Activated CD8-positive, alpha-beta memory T cell treated with anti-CD3 and anti-CD28 coated beads for 36 hours (primary cell): ENCODE data around the gene PKP4. TPM values are rescaled to one million over a fixed set of nuclear protein-coding genes. Genes with fewer than 3 reads are reported as not detected.

ENCODE experiments used
- CTCF ChIA-PET: fragments of 350-600 bp; sonication (Branson Sonifier 250); formaldehyde crosslinking; loops from one replicate; lab custom pipeline; 2021; ENCODE audit warnings: antibody characterized with exemption; lab: Charles Lee
- POLR2A ChIA-PET: fragments of 350-600 bp; sonication (Branson Sonifier 250); formaldehyde crosslinking; loops from one replicate; lab custom pipeline; 2021; ENCODE audit warnings: antibody characterized with exemption; lab: Charles Lee
- total RNA-seq, 2 experiments: library from RNA; stranded (reverse); gene quantifications; one replicate each; pipeline ENCODE4 v1.2.3, GENCODE V29; 2021

The PKP4 gene
- total RNA-seq, 2 experiments from 2014 or later = 36.5 to 37.5 TPM

DNA sequence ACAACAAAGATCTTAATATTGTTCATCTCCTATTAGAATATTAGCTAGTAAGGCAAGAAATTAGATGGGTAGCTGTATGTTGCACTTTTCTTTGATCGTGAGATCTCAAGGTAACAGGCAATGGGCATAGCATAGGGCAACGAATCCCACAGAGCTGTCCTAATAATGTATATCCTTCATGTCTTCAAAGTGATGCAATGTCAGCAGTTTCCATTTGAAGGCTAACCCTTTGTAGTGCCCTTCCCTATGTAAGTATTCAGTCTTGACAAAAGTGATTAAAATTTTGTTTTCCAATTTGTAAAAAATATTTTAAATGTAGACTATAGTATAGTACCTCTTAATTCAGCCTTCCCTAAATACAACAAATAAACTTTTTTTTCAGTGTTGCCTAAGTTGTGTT, 112.5 kb downstream of the PKP4 start:
- ChIA-PET POLR2A (no interaction called here), CTCF (no interaction called here)

DNA sequence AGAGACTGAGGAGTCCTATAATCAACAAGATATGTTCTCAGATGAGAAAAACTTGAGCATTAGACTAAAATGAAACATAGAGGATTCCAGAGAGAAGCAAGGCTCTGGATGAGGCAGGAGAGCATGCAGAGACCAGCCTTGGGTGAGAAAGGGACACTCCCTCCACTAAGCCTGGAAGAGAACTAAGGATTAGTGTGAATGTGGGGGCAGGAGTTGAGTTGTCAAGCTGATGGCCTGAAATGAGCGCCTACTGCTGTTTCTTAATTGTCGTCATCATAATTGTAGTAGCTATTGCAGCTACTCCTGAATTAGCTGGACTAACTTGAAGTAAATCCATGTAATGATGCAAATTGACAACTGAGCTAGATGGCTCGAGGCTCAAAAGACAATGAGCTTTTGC, 114.1 kb downstream of the PKP4 start:
- CTCF ChIA-PET = no interaction called here
- POLR2A ChIA-PET = no interaction called here

DNA sequence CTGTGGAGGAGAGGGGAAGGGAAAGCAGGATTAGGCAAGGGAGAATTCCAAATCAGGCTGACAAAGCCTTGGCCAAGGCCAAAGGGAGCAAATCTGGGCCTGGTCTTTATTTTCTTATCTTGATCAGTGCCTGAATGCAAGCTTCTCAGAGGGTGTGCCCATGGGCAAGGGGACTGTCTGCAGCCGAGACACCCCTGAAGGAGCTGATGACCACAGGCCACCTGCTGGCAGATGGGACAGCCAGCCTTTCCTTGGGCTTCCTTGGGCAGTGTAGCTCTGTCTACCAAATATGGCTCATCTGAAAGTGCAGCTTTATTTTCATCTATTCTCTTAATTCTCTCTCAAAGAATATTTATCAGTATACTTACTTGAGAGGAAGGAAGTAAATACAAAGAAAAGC, 117.0 kb downstream of the PKP4 start:
- POLR2A ChIA-PET = no interaction called here
- CTCF ChIA-PET = no interaction called here

GRCh38 chr2:158575051-158575635, 118.4 kb downstream of the PKP4 start:
- ChIA-PET CTCF (no interaction called here), POLR2A (no interaction called here)

DNA sequence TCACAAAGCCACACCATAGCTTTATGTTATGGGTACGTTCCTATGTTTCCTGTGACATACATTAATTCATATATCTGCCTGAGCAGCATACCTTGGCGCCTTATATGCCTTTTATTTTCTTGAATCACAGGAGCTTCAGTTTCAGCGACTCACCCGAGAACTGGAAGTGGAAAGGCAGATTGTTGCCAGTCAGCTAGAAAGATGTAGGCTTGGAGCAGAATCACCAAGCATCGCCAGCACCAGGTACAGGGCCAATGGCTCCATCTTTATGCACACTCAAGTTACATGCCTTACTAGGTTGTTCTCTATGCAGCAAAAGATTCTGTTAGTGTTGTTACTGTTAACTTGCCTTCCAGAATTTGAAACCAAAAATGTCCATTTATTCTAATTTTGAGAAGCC, 120.4 kb downstream of the PKP4 start:
- ChIA-PET POLR2A (no interaction called here), CTCF (no interaction called here)

DNA sequence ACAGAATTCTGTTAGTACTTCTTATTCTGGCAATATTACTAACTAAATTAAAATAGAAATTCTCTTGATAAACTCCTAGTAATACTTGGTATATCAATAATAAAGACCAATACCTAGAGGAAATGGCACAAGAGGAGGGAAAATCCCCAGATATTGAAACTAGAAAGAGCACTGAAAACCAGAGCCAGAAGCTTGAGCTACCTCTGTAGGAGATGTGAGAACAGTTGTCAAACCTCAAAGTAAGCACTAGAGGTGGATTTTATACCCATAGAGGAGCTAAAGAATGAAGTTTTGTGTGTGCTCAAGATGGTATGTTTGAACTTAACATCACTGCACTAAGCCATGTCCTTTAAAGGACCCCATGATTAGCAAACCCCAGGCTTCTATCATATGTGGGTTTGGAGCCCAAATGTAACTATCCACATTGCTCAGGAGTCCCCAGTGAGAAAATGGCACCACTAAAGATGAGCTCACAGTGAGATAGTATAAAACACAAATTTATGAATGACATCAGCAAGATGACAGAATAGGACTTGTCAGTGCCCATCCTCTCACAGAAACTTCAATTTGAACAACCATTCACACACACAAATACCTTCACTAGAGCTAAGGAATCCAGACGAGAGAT, 122.1 kb downstream of the PKP4 start:
- ChIA-PET CTCF (no interaction called here), POLR2A (no interaction called here)

- ChIA-PET CTCF (no interaction called here), POLR2A (no interaction called here)
Observed at GRCh38 chr2:158579928-158580327, 123.2 kb downstream of the PKP4 start.

- CTCF ChIA-PET = no interaction called here
Observed at GRCh38 chr2:158580760-158581159, 124.0 kb downstream of the PKP4 start.

DNA sequence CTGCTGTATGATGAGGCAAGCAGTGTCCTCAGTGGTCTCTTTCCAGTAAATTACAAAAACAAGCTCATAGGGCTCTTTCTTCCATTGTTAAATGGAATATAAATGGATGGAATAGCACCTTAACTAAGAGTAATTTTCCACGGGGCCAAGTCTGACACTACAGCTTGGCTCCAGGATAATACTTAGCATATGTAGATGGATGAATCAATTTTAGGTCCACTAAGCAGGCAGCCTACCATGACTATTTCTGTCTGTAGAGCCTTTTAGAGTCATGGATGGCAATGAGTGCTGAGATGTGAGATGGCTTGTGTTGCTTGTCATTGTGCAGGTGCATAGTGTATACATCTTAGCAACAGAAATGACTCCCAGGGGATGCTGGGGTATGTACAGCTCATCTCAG, 125.9 kb downstream of the PKP4 start:
- ChIA-PET POLR2A (no interaction called here), CTCF (no interaction called here)

More at GRCh38 chr2:158580760-158581159, 124.0 kb downstream of the PKP4 start:
- POLR2A ChIA-PET = no interaction called here

- POLR2A ChIA-PET = no interaction called here
- CTCF ChIA-PET = no interaction called here
Observed at GRCh38 chr2:158583923-158584322, 127.2 kb downstream of the PKP4 start.

DNA sequence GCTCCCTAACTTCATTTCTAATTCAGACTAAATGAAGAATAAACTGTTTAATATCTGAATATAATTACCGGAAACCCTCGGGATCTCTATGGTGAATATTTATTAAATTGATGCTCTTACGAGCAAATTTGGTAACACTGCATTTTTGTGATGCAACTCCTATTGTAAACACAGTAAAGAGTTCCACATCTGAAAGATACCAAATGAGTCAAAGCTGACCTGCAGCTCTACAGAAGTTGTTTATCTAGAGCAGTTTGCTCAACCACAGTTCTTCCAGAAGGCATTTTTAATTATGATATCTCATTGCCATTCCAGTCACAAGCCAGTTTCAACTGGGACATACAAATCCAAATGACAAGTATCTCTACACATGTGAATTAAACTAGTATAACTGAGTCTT, 129.7 kb downstream of the PKP4 start:
- ChIA-PET POLR2A (no interaction called here), CTCF (no interaction called here)

DNA sequence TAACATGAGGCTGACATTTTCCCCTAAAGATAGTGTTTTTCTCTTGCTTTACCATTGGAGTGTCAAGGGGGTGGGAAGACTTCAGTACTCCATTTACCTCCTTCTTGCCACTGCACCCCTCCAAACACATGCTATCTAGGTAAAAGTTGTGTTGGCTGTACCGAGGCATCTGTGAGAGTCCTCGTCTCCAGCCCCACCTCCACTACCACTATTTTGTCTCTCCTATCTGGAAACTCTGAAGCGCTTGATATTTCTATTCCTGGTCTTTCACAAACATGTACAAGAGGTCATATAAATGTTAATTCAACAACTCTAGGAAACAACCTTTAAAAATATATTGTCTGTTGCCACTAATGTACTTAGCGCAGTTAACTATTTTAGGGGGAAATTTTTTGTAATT, 132.6 kb downstream of the PKP4 start:
- ChIA-PET POLR2A (no interaction called here), CTCF (no interaction called here)

GRCh38 chr2:158598862-158599517, 142.2 kb downstream of the PKP4 start:
- POLR2A ChIA-PET = no interaction called here
- CTCF ChIA-PET = no interaction called here

DNA sequence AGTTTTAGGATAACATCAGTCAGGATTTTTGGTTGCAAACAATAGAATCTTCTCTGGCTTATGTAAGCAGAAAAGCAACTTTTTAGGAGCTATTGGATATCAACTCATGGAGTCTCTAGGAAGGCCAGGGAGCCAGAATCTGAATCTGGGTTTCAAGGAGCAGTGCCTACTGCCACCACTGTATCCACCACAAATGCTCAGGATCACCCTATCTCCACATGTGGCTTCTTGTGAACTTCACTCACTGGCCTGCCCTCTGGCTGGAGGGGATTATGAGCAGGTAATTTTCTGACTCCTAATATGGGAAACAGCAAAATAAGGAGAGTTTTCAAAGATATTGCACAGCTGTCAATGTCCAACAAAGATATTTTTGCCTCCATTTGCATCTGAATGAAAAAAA, 142.9 kb downstream of the PKP4 start:
- ChIA-PET POLR2A (no interaction called here), CTCF (no interaction called here)

DNA sequence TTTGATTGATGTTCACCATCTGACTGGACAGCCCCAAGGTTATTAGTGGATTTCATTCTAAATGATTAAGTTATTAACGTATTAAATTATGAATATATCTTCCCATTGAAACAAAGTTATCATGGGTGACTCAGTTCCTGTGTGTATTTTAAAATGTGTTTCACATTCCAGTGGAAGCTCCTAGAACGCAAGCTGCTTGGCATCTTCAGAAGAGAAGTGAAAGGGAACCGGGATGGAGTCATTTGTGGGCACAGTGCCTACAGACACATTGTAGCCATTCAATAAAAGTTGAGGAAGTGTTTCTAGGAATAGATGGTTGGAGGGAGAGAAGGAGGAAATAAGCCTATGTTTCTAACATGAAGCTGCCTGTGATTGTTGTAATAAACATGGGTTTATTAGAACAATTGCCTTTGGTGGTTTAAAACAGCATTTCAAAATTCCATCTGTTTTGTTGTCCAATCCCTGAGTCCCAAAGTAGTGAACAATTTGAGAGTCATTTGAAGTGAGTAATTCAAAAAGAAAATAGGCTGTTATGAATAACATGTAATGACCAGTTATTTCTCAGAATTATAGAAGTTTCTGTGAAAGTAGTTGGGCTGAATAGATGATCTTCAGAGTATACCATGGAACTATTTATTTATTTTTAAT, 143.5 kb downstream of the PKP4 start:
- POLR2A ChIA-PET = no interaction called here

DNA sequence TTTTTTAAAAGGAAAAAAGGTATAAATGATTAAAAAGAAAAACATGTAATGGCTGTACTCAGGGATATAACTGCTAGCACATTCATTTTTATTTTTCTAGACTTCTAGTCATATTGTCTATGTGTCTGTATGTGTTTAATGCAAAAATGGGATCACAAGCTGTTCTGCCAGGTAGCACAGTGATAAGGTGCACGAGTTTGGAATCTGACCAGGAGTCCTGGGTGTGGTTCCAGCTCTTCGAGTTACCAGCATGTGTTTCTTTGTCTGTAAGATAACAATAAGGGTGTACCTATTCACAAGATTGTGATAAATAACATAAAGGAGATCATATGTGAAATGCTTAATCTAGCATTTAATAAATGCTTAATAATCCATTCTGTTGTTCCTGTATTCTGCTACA, 145.3 kb downstream of the PKP4 start:
- ChIA-PET CTCF (no interaction called here), POLR2A (no interaction called here)

More for the DNA sequence above, 143.5 kb downstream of the PKP4 start:
- CTCF ChIA-PET = no interaction called here

DNA sequence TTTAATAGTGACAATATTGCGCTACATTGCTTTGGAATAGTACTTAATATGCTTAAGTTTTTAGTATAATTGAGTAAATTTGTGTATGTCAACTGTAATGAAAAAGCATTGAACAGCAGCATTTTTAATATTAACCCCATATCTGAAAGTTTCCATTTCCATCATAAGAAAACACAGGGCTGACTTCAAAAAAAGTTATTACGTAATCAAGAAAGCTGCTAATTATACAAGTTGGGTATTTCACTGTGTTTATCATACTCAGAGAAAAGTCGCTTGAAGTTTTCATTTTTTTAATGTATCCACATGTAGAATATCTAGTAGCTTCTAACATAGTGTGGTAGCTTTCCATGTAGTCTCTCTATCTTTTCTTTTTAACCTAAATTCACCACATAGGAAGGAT, 146.5 kb downstream of the PKP4 start:
- CTCF ChIA-PET = no interaction called here
- POLR2A ChIA-PET = no interaction called here

DNA sequence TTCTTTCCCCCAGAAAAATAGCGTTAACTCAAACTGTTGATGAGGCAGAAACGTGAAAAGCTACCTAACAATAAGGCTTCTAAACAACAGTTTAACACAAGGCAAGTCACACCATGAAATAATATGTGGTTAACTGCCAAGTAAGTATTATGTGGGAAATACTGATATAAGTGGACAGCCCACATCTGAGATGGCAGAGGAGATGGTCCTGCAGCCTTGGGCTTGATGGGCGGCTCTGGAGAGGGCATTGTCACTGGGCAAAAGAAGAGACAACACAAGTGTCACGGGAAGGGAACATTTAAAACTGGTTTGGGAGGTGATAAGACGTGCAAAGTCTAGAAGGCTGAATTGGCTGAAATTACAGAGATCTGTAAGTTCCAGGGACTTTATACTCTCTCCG, 147.2 kb downstream of the PKP4 start:
- ChIA-PET POLR2A (no interaction called here), CTCF (no interaction called here)

DNA sequence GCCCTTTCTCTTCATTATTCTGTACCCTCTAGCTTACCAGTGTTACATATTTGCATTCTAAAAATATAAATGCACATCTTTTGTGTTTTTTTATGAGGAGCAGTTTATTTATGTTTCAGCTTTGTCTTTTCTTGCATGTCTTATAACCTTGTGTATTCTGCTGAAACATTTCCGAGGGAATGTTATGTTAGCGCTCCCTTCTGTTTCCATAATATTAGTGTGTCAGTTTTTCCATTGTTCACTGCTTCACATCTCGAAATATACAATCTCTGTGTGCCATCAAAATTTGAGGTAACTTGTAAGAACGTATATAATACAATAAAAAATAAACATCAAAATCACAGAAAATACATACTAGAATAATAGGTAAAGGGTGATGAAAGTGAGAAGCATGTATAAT, 153.3 kb downstream of the PKP4 start:
- ChIA-PET CTCF (no interaction called here), POLR2A (no interaction called here)

DNA sequence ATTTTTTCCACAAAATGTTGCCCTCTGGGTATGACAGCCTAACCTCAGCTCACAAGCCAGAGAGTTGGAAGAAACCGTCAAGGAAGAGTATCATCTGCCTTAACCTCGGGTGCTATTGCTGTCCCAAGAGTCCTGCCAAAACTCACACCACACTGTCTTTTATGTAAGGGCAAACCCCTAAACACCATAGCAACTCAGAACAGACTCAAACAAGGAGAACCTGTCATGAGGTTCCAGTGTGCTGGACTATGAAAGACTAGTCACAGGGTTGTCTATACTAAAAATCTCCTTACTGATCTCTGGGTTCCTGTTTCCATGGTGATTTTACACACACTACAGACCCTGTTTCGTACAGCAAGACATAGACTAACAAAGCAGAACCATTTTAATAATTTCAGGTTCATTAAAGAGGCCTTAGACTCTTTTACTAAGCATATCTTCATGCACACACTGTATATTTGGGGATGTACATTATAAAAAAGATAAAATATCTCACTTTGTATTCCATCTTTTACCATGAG, 159.8 kb downstream of the PKP4 start:
- CTCF ChIA-PET = no interaction called here
- POLR2A ChIA-PET = no interaction called here
